H9 (cell line): ENCODE data around the gene FERMT1. TPM values are rescaled to one million over a fixed set of nuclear protein-coding genes. Genes with fewer than 3 reads are reported as not detected.

Experiments
- DNase-seq: peaks from one replicate; pipeline ENCODE4 v3.0.0-alpha.2; 2017
- H2AFZ ChIP-seq: one replicate; pipeline ENCODE4 v1.6.1; 2013; ENCODE audit warnings: mild to moderate bottlenecking, low read length, control low read depth, moderate library complexity
- H2AK5ac ChIP-seq: 2 replicates; pipeline ENCODE4 v1.6.1; 2013; ENCODE audit warnings: low read length, control low read depth, mixed read lengths; ENCODE audit not compliant: insufficient read length
- H2BK120ac ChIP-seq: one replicate; pipeline ENCODE4 v1.6.1; 2013; ENCODE audit warnings: low read depth, mild to moderate bottlenecking, low read length, control low read depth, inconsistent platforms; ENCODE audit not compliant: poor library complexity, severe bottlenecking
- H2BK12ac ChIP-seq: 2 replicates; pipeline ENCODE4 v1.6.1; 2013; ENCODE audit warnings: low read length, control low read depth, mixed read lengths, low read depth; ENCODE audit not compliant: insufficient read length
- H2BK15ac ChIP-seq: 2 replicates; pipeline ENCODE4 v1.6.1; 2013; ENCODE audit warnings: low read depth, low read length, control low read depth
- H2BK20ac ChIP-seq: one replicate; pipeline ENCODE4 v1.6.1; 2013; ENCODE audit warnings: low read depth, mild to moderate bottlenecking, low read length, control low read depth, inconsistent platforms; ENCODE audit not compliant: poor library complexity, severe bottlenecking
- H2BK5ac ChIP-seq: 2 replicates; pipeline ENCODE4 v1.6.1; 2013; ENCODE audit warnings: low read length, control low read depth, mixed read lengths; ENCODE audit not compliant: insufficient read length
- H3K14ac ChIP-seq: 2 replicates; pipeline ENCODE4 v1.6.1; 2013; ENCODE audit warnings: low read length, control low read depth; ENCODE audit not compliant: insufficient read depth
- H3K18ac ChIP-seq: 2 replicates; pipeline ENCODE4 v1.6.1; 2013; ENCODE audit warnings: low read depth, mild to moderate bottlenecking, mixed read lengths, low read length, control low read depth; ENCODE audit not compliant: insufficient read length
- H3K23ac ChIP-seq: 2 replicates; pipeline ENCODE4 v1.6.1; 2013; ENCODE audit warnings: low read length, control low read depth, mixed read lengths, low read depth; ENCODE audit not compliant: insufficient read length
- H3K23me2 ChIP-seq: 2 replicates; pipeline ENCODE4 v1.6.1; 2013; ENCODE audit warnings: low read depth, mild to moderate bottlenecking, mixed read lengths, low read length, control low read depth; ENCODE audit not compliant: insufficient read length, poor library complexity, severe bottlenecking
- H3K27ac ChIP-seq: 2 replicates; pipeline ENCODE4 v1.5.1; 2013; ENCODE audit warnings: low read length, control low read depth, mixed read lengths, low read depth; ENCODE audit not compliant: insufficient read length
- H3K27me3 ChIP-seq: 2 replicates; pipeline ENCODE4 v1.6.1; 2013; ENCODE audit warnings: low read length, control low read depth, inconsistent platforms; ENCODE audit not compliant: insufficient read depth
- H3K4ac ChIP-seq: 2 replicates; pipeline ENCODE4 v1.6.1; 2013; ENCODE audit warnings: low read depth, mild to moderate bottlenecking, control low read depth, inconsistent platforms, low read length, moderate library complexity
- H3K4me1 ChIP-seq: 2 replicates; pipeline ENCODE4 v1.6.1; 2013; ENCODE audit warnings: low read length, control low read depth, inconsistent platforms; ENCODE audit not compliant: insufficient read depth
- H3K4me2 ChIP-seq: 2 replicates; pipeline ENCODE4 v1.6.1; 2013; ENCODE audit warnings: low read length, control low read depth, mixed read lengths; ENCODE audit not compliant: insufficient read length, insufficient read depth
- H3K56ac ChIP-seq: 2 replicates; pipeline ENCODE4 v1.6.1; 2013; ENCODE audit warnings: low read depth, mild to moderate bottlenecking, mixed read lengths, low read length, control low read depth; ENCODE audit not compliant: insufficient read length
- H3K79me1 ChIP-seq: 2 replicates; pipeline ENCODE4 v1.6.1; 2013; ENCODE audit warnings: low read depth, mild to moderate bottlenecking, moderate library complexity, low read length, control low read depth, inconsistent platforms; ENCODE audit not compliant: insufficient read depth, poor library complexity, severe bottlenecking
- H3K79me2 ChIP-seq: 2 replicates; pipeline ENCODE4 v1.6.1; 2013; ENCODE audit warnings: low read length, control low read depth, inconsistent platforms; ENCODE audit not compliant: insufficient read depth
- H3K9ac ChIP-seq: 2 replicates; pipeline ENCODE4 v1.6.1; 2013; ENCODE audit warnings: low read length, control low read depth, mixed read lengths; ENCODE audit not compliant: insufficient read length; ENCODE audit errors: extremely low read depth
- H3K9me3 ChIP-seq: one replicate; pipeline ENCODE4 v1.6.1; 2013; ENCODE audit warnings: low read depth, low read length, inconsistent platforms; ENCODE audit not compliant: control insufficient read depth
- H3T11ph ChIP-seq: one replicate; pipeline ENCODE4 v1.6.1; 2013; ENCODE audit warnings: mild to moderate bottlenecking, low read length, control low read depth, inconsistent platforms
- H4K20me1 ChIP-seq: one replicate; pipeline ENCODE4 v1.6.1; 2013; ENCODE audit not compliant: control insufficient read depth, insufficient read length, insufficient read depth
- H4K5ac ChIP-seq: 2 replicates; pipeline ENCODE4 v1.6.1; 2013; ENCODE audit warnings: low read depth, mild to moderate bottlenecking, mixed read lengths, low read length, control low read depth; ENCODE audit not compliant: insufficient read length
- H4K8ac ChIP-seq: replicated peaks from 2 replicates; pipeline ENCODE4 v1.6.1; 2013; ENCODE audit warnings: low read length, control low read depth, mixed read lengths, low read depth; ENCODE audit not compliant: insufficient read length
- H4K91ac ChIP-seq: 2 replicates; pipeline ENCODE4 v1.6.1; 2013; ENCODE audit warnings: low read depth, mild to moderate bottlenecking, moderate library complexity, mixed read lengths, low read length, control low read depth; ENCODE audit not compliant: insufficient read length
- H3K27ac Mint-ChIP-seq, 3 experiments: 2 replicates in 2 of 3; 3 replicates in 1 of 3; pipeline ENCODE4 v1.8.0; 2020 to 2021; ENCODE audit warnings: mixed read lengths in 3 of 3, mild to moderate bottlenecking in 1 of 3, moderate library complexity in 1 of 3
- H3K27me3 Mint-ChIP-seq: 2 replicates; pipeline ENCODE4 v1.8.0; 2021; ENCODE audit warnings: low read depth, mild to moderate bottlenecking, moderate library complexity, mixed read lengths
- H3K36me3 Mint-ChIP-seq, 3 experiments: 2 replicates in 2 of 3; 3 replicates in 1 of 3; pipeline ENCODE4 v1.8.0; 2020 to 2021; ENCODE audit warnings: low read depth in 3 of 3, mixed read lengths in 3 of 3; ENCODE audit not compliant: insufficient read depth in 1 of 3
- H3K4me1 Mint-ChIP-seq, 2 experiments: 2 replicates each; pipeline ENCODE4 v1.8.0; 2020; ENCODE audit warnings: mixed read lengths in 2 of 2
- H3K4me3 Mint-ChIP-seq, 2 experiments: 2 replicates in 1 of 2; 3 replicates in 1 of 2; pipeline ENCODE4 v1.8.0; 2020 to 2021; ENCODE audit warnings: mild to moderate bottlenecking in 2 of 2, mixed read lengths in 2 of 2, moderate library complexity in 1 of 2
- H3K9me3 Mint-ChIP-seq, 2 experiments: 2 replicates in 1 of 2; 3 replicates in 1 of 2; pipeline ENCODE4 v1.8.0; 2020; ENCODE audit warnings: mild to moderate bottlenecking in 2 of 2, mixed read lengths in 2 of 2, moderate library complexity in 1 of 2
- WGBS: extraction: QIAGEN DNeasy Blood & Tissue Kit; methylation state at CpG from one replicate; pipeline ENCODE4 v1.1.7; 2013; ENCODE audit warnings: missing lambda C conversion rate, low lambda C conversion rate, mixed read lengths; ENCODE audit not compliant: insufficient read length; ENCODE audit errors: extremely low coverage; 5-methylcytosine and 5-hydroxymethylcytosine counted together
- total RNA-seq: library from RNA; stranded (reverse); gene quantifications from 2 replicates; pipeline ENCODE4 v1.2.1, GENCODE V29; 2021
- TF ChIP-seq, protein P1 (sequence below): fragments of 200-600 bp; sonication (generic); conservative IDR thresholded peaks from 3 replicates; pipeline ENCODE4 v1.8.0; 2021; ENCODE audit warnings: antibody characterized with exemption, mild to moderate bottlenecking

FERMT1 gene
- total RNA-seq, 1 experiment from 2014 or later, result 9.6 TPM

GRCh38 chr20:6130045-6130444 lies 7.2 kb upstream of the FERMT1 start:
- Histone ChIP-seq H2BK5ac (no peak overlapping the region), H3K4me1 (no peaks in the 10 kb centered on the region), H2AK5ac (no peak overlapping the region), H3K14ac (no peak overlapping the region), H3K27me3 (no peaks in the 10 kb centered on the region), H2BK15ac (no peak overlapping the region), H3K56ac (no peak overlapping the region), H3T11ph (no peak overlapping the region), H2BK12ac (no peak overlapping the region), H2BK20ac (no peak overlapping the region), H4K8ac (no peak overlapping the region), H3K79me1 (no peaks in the 10 kb centered on the region), H4K5ac (no peak overlapping the region), H3K9me3 (no peaks in the 10 kb centered on the region), H3K9ac (no peak overlapping the region), H4K20me1 (no peaks in the 10 kb centered on the region), H3K23ac (no peak overlapping the region), H3K18ac (no peak overlapping the region), H3K23me2 (no peaks in the 10 kb centered on the region), H4K91ac (no peak overlapping the region), H2AFZ (no peak overlapping the region), H3K4ac (no peak overlapping the region), H3K27ac (no peak overlapping the region), H2BK120ac (no peak overlapping the region), H3K4me2 (no peak overlapping the region), H3K79me2 (no peaks in the 10 kb centered on the region)
- no peaks in the 10 kb centered on the region for H3K9me3 Mint-ChIP-seq
- H3K4me3 Mint-ChIP-seq, result no peak overlapping the region
- TF ChIP-seq, protein P1, sequence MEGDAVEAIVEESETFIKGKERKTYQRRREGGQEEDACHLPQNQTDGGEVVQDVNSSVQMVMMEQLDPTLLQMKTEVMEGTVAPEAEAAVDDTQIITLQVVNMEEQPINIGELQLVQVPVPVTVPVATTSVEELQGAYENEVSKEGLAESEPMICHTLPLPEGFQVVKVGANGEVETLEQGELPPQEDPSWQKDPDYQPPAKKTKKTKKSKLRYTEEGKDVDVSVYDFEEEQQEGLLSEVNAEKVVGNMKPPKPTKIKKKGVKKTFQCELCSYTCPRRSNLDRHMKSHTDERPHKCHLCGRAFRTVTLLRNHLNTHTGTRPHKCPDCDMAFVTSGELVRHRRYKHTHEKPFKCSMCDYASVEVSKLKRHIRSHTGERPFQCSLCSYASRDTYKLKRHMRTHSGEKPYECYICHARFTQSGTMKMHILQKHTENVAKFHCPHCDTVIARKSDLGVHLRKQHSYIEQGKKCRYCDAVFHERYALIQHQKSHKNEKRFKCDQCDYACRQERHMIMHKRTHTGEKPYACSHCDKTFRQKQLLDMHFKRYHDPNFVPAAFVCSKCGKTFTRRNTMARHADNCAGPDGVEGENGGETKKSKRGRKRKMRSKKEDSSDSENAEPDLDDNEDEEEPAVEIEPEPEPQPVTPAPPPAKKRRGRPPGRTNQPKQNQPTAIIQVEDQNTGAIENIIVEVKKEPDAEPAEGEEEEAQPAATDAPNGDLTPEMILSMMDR, result no peak
- H3K4me1 Mint-ChIP-seq, result 0 out of 4 replicates have a peak, but pooled peaks cover 0 to 3% of the 10 kb centered on the region in 2 experiments
- no peak for DNase-seq
- WGBS, result no CpG with 5 or more reads among the region's 5 CpGs
- no peak overlapping the region for H3K27ac Mint-ChIP-seq
- H3K27me3 Mint-ChIP-seq, result peaks cover 7% of the 10 kb centered on the region
- no peaks in the 10 kb centered on the region for H3K36me3 Mint-ChIP-seq
